Endothelial cell of umbilical vein (primary cell): ENCODE measurements around the gene CCDC106.

ENCODE experiments used
- CTCF ChIP-seq, 2 donors: IDR thresholded peaks; 1 replicate in 1 of 2; 2 replicates in 1 of 2; pipeline ENCODE4 v1.5.1; 2011; ENCODE audit warnings: low read length in 2 of 2, mild to moderate bottlenecking in 2 of 2, moderate library complexity in 2 of 2, control low read depth in 1 of 2, inconsistent platforms in 1 of 2, low read depth in 1 of 2; ENCODE audit not compliant: insufficient read depth in 1 of 2; ENCODE audit errors: extremely low read depth in 1 of 2
- EZH2 ChIP-seq: IDR thresholded peaks from 2 replicates; pipeline ENCODE4 v1.6.1; 2012; ENCODE audit warnings: borderline replicate concordance, low read depth, mild to moderate bottlenecking, moderate library complexity, low read length, inconsistent platforms; ENCODE audit not compliant: severe bottlenecking
- POLR2A ChIP-seq: IDR thresholded peaks from 2 replicates; pipeline ENCODE4 v1.6.1; 2012; ENCODE audit warnings: low read depth, mild to moderate bottlenecking, control low read depth, low read length
- POLR2AphosphoS5 ChIP-seq: IDR thresholded peaks from 2 replicates; pipeline ENCODE4 v1.6.1; 2012; ENCODE audit warnings: low read depth, mild to moderate bottlenecking, control low read depth, low read length, moderate library complexity; ENCODE audit not compliant: insufficient read depth

GRCh38 chr19:55652311-55653128 is 4.5 kb downstream of the CCDC106 start:
- no peak for TF ChIP-seq EZH2
- TF ChIP-seq POLR2AphosphoS5 = no peak
- TF ChIP-seq CTCF (IDR thresholded peaks at IDR 0.05; ENCODE audit: extremely low read depth in 1 of 2, insufficient read depth in 1 of 2, low read depth in 1 of 2, low read length in 2 of 2) = no peak
- no peak for TF ChIP-seq POLR2A
